HepG2 (cell line): ENCODE results near the gene TEKT5. TPM values are rescaled to one million over a fixed set of nuclear protein-coding genes. Genes with fewer than 3 reads are reported as not detected.
A peak's percentile ranks its signal among the peaks of the same experiment; 100 is the strongest.

Experiments
- AHDC1 ChIP-seq: sonication (generic); formaldehyde crosslinking; IDR thresholded peaks from 2 replicates; pipeline ENCODE4 v1.5.1; 2020; ENCODE audit warnings: mild to moderate bottlenecking, missing genetic modification reagents, borderline replicate concordance
- CCAR2 ChIP-seq: fragments of 200-400 bp; formaldehyde crosslinking; optimal IDR thresholded peaks from 2 replicates; pipeline ENCODE3; 2018; ENCODE audit warnings: low read depth, mild to moderate bottlenecking, low read length, moderate library complexity
- CREBL2 ChIP-seq: sonication (generic); formaldehyde crosslinking; IDR thresholded peaks from 2 replicates; pipeline ENCODE4 v1.8.1; 2023; ENCODE audit warnings: missing genetic modification reagents, mild to moderate bottlenecking, borderline replicate concordance
- DBP ChIP-seq: sonication (generic); formaldehyde crosslinking; IDR thresholded peaks from 2 replicates; pipeline ENCODE4 v1.4.0; 2020; ENCODE audit warnings: missing genetic modification reagents; ENCODE audit errors: not compliant biosample characterization
- DMTF1 ChIP-seq: sonication (generic); formaldehyde crosslinking; IDR thresholded peaks from 2 replicates; pipeline ENCODE4 v1.4.0; 2020; ENCODE audit warnings: mild to moderate bottlenecking, missing genetic modification reagents
- MAF1 ChIP-seq: sonication (generic); formaldehyde crosslinking; IDR thresholded peaks from 2 replicates; pipeline ENCODE4 v1.5.0; 2020; ENCODE audit warnings: missing genetic modification reagents, borderline replicate concordance
- NBN ChIP-seq: fragments of 450-650 bp; conservative IDR thresholded peaks from 2 replicates; pipeline ENCODE4 v1.6.1; 2017
- RARA ChIP-seq: IDR thresholded peaks from 2 replicates; pipeline ENCODE4 v1.6.1; 2016; ENCODE audit warnings: missing genetic modification reagents, missing compliant biosample characterization
- SKIL ChIP-seq: sonication (generic); formaldehyde crosslinking; IDR thresholded peaks from 2 replicates; pipeline ENCODE4 v1.8.0; 2022; ENCODE audit warnings: missing genetic modification reagents, mild to moderate bottlenecking, moderate library complexity, borderline replicate concordance
- THAP11 ChIP-seq: IDR thresholded peaks from 2 replicates; pipeline ENCODE4 v1.6.1; 2016; ENCODE audit warnings: missing biosample characterization, missing genetic modification reagents
- TRAFD1 ChIP-seq: sonication (generic); formaldehyde crosslinking; IDR thresholded peaks from 2 replicates; pipeline ENCODE4 v1.5.1; 2020; ENCODE audit warnings: missing genetic modification reagents, mild to moderate bottlenecking, borderline replicate concordance
- ZNF235 ChIP-seq: sonication (generic); formaldehyde crosslinking; IDR thresholded peaks from 2 replicates; pipeline ENCODE4 v1.8.1; 2023; ENCODE audit warnings: mild to moderate bottlenecking, missing genetic modification reagents, borderline replicate concordance
- ZNF430 ChIP-seq: sonication (generic); formaldehyde crosslinking; IDR thresholded peaks from 2 replicates; pipeline ENCODE4 v1.9.0; 2021; ENCODE audit warnings: mild to moderate bottlenecking, missing genetic modification reagents
- ZSCAN22 ChIP-seq: sonication (generic); formaldehyde crosslinking; IDR thresholded peaks from 2 replicates; pipeline ENCODE4 v1.4.0; 2020; ENCODE audit warnings: mild to moderate bottlenecking, missing genetic modification reagents
- polyA plus RNA-seq, 8 experiments: library from polyadenylated mRNA; depleted of rRNA in 3 of 8; stranded (reverse) in 7 of 8; unstranded in 1 of 8; fragments of >200 nt; fragmentation: Illumina TruSeq in 4 of 8; extraction: Trizol in 4 of 8; gene quantifications; 2 replicates each; pipeline versions ENCODE4 v1.2.1 to v1.2.3, GENCODE V29; 2011 to 2016; ENCODE audit warnings: low read depth in 4 of 8, missing spikeins in 1 of 8, mixed read lengths in 1 of 8; ENCODE audit not compliant: insufficient read depth in 1 of 8
- total RNA-seq, 5 experiments: library from RNA; depleted of rRNA; stranded (reverse); fragments of >200 nt; fragmentation: Illumina TruSeq; extraction: Trizol; gene quantifications; 2 replicates each; pipeline ENCODE4 v1.2.3, GENCODE V29; 2016; ENCODE audit warnings: low read depth in 1 of 5

Gene TEKT5
- total and polyA plus RNA-seq, 2 of the 13 experiments (the other 11 are each of a cell fraction or from before 2014, with no cell fraction given) = 0.16 TPM; not detected in 1

GRCh38 chr16:10728003-10728887 lies 33.5 kb upstream of the TEKT5 start (continued):
- TF ChIP-seq TRAFD1 (CRISPR knock-in tag) (peak; percentile 67; the same call in 1 of the 2 replicates), DMTF1 (no peak), CCAR2 (no peak), MAF1 (CRISPR knock-in tag) (no peak), ZSCAN22 (CRISPR knock-in tag) (no peak), ZNF430 (CRISPR knock-in tag) (0 out of 2 replicates have a peak, but pooled peaks have one; percentile 50), AHDC1 (CRISPR knock-in tag) (peak; percentile 80), DBP (CRISPR knock-in tag) (no peak), RARA (CRISPR knock-in tag) (peak; percentile 95), ZNF235 (no peak), THAP11 (CRISPR knock-in tag) (peak; percentile 39), SKIL (0 out of 2 replicates have a peak, but pooled peaks have one; percentile 29), CREBL2 (no peak), NBN (no peak)
